ENCODE measurements around the gene RBBP6.

Gene RBBP6

GRCh38 chr16:24499193-24499814 lies 40.1 kb upstream of the RBBP6 start:
- in situ Hi-C loops (cut with MboI; ENCODE audit: low pct_unique_long_range_greater_than_20kb, low sequenced_read_pairs, unreplicated experiment), result no loop called here
- peak; percentile 66 for TF ChIP-seq CTCF (IDR thresholded peaks at IDR 0.05; ENCODE audit: extremely low read depth, insufficient read depth, missing control alignments)
- peak; percentile 34 for DNase-seq (ENCODE audit: low spot score)

- peak; percentile 68 for DNase-seq (ENCODE audit: low spot score)
- in situ Hi-C loops (cut with MboI; ENCODE audit: low pct_unique_long_range_greater_than_20kb, low sequenced_read_pairs, unreplicated experiment), result loop anchor here (10.0 kb wide), 1 partner anchor 460 kb away; no protein-coding TSS in a partner anchor
- TF ChIP-seq CTCF (IDR thresholded peaks at IDR 0.05; ENCODE audit: extremely low read depth, insufficient read depth, missing control alignments), result peak; percentile 77
These were observed 34.7 kb upstream of the RBBP6 start for GRCh38 chr16:24504472-24505345.

- in situ Hi-C loops (cut with MboI; ENCODE audit: low pct_unique_long_range_greater_than_20kb, low sequenced_read_pairs, unreplicated experiment), result loop anchor here (10.0 kb wide), 1 partner anchor 461 kb away; no protein-coding TSS in a partner anchor
These were observed 33.4 kb upstream of the RBBP6 start for GRCh38 chr16:24505959-24506358.

GRCh38 chr16:24507959-24508480 lies 31.3 kb upstream of the RBBP6 start:
- in situ Hi-C loops (cut with MboI; ENCODE audit: low pct_unique_long_range_greater_than_20kb, low sequenced_read_pairs, unreplicated experiment), result loop anchor here (10.0 kb wide), 1 partner anchor 463 kb away; no protein-coding TSS in a partner anchor
- TF ChIP-seq CTCF (IDR thresholded peaks at IDR 0.05; ENCODE audit: extremely low read depth, insufficient read depth, missing control alignments), result no peak
- no peak for DNase-seq (ENCODE audit: low spot score)

More at GRCh38 chr16:24505959-24506358, 33.4 kb upstream of the RBBP6 start:
- TF ChIP-seq CTCF (IDR thresholded peaks at IDR 0.05; ENCODE audit: extremely low read depth, insufficient read depth, missing control alignments), result no peak
- DNase-seq (ENCODE audit: low spot score), result no peak

GRCh38 chr16:24508614-24509013 lies 30.8 kb upstream of the RBBP6 start:
- no peak for DNase-seq (ENCODE audit: low spot score)
- TF ChIP-seq CTCF (IDR thresholded peaks at IDR 0.05; ENCODE audit: extremely low read depth, insufficient read depth, missing control alignments), result no peak
- in situ Hi-C loops (cut with MboI; ENCODE audit: low pct_unique_long_range_greater_than_20kb, low sequenced_read_pairs, unreplicated experiment), result loop anchor here (10.0 kb wide), 1 partner anchor 464 kb away; no protein-coding TSS in a partner anchor

GRCh38 chr16:24509536-24509935 lies 29.8 kb upstream of the RBBP6 start:
- TF ChIP-seq CTCF (IDR thresholded peaks at IDR 0.05; ENCODE audit: extremely low read depth, insufficient read depth, missing control alignments), result no peak
- in situ Hi-C loops (cut with MboI; ENCODE audit: low pct_unique_long_range_greater_than_20kb, low sequenced_read_pairs, unreplicated experiment), result loop anchor here (10.0 kb wide), 1 partner anchor 465 kb away; no protein-coding TSS in a partner anchor
- no peak for DNase-seq (ENCODE audit: low spot score)

Data from GM13977 (cell line).